CD8-positive, alpha-beta T cell (primary cell): ENCODE data around the gene SLC16A6. TPM values are rescaled to one million over a fixed set of nuclear protein-coding genes. Genes with fewer than 3 reads are reported as not detected.

Experiments
- total RNA-seq, 46 experiments: library from RNA in 2 of 46; stranded (reverse) in 2 of 46; gene quantifications; one replicate each; pipeline ENCODE4 v1.2.3 and lab custom pipeline; 2021 to 2026

The SLC16A6 gene
- total RNA-seq, 2 experiments from 2014 or later = 10.7 to 11.0 TPM

Other genes starting within 250 kb of the SLC16A6 start
- gene AMZ2, start 43.1 kb downstream of the SLC16A6 start, total RNA-seq = 10 to 100 TPM; 61.0 to 71.1 TPM
- 10 to 100 TPM in 1 of 2 experiments, 1 to 10 TPM in 1; 6.7 to 10.6 TPM for gene ARSG, start 368 bp upstream of the SLC16A6 start, total RNA-seq
- 1 to 10 TPM; 2.4 to 2.5 TPM for gene WIPI1, start 166.4 kb upstream of the SLC16A6 start, total RNA-seq
- gene PRKAR1A, start 221.3 kb upstream of the SLC16A6 start, total RNA-seq = 10 to 100 TPM; 61.2 to 63.5 TPM